ENCODE results near the gene HIP1.
"Not testable (repeated sequence)": the region's sequence is repeated elsewhere in the genome, so short reads cannot be mapped to it uniquely, and the experiment has no call there.

HIP1 gene

GRCh38 chr7:75567948-75568595 lies 170.7 kb downstream of the HIP1 start:
- DNase-seq: no peak

- DNase-seq: no peak
Measured at GRCh38 chr7:75565132-75565837, 173.5 kb downstream of the HIP1 start.

GRCh38 chr7:75563171-75563570 lies 175.6 kb downstream of the HIP1 start:
- no peak for DNase-seq

GRCh38 chr7:75559976-75560365 lies 178.8 kb downstream of the HIP1 start:
- DNase-seq: no peak

GRCh38 chr7:75559355-75559975 lies 179.3 kb downstream of the HIP1 start:
- no peak for DNase-seq

GRCh38 chr7:75556835-75557234 lies 181.9 kb downstream of the HIP1 start:
- not testable (repeated sequence) for DNase-seq

GRCh38 chr7:75555736-75556135 lies 183.0 kb downstream of the HIP1 start:
- no peak for DNase-seq

GRCh38 chr7:75546237-75547015 lies 192.3 kb downstream of the HIP1 start:
- DNase-seq: no peak

- DNase-seq: no peak
Measured at GRCh38 chr7:75537731-75538130, 201.0 kb downstream of the HIP1 start.

- no peak for DNase-seq
Measured at GRCh38 chr7:75536940-75537538, 201.7 kb downstream of the HIP1 start.

GRCh38 chr7:75536491-75536890 lies 202.2 kb downstream of the HIP1 start:
- no peak for DNase-seq

GRCh38 chr7:75534727-75535307 lies 203.9 kb downstream of the HIP1 start:
- no peak for DNase-seq

- DNase-seq: no peak
Measured at GRCh38 chr7:75533926-75534325, 204.8 kb downstream of the HIP1 start.

GRCh38 chr7:75532639-75533038 lies 206.1 kb downstream of the HIP1 start:
- DNase-seq: no peak

GRCh38 chr7:75531359-75531821 lies 207.4 kb downstream of the HIP1 start:
- no peak for DNase-seq

GRCh38 chr7:75527224-75527722 lies 211.5 kb downstream of the HIP1 start:
- peak; percentile 7 for DNase-seq

GRCh38 chr7:75521727-75522126 lies 217.0 kb downstream of the HIP1 start:
- not testable (repeated sequence) for DNase-seq

GRCh38 chr7:75518842-75519241 lies 219.9 kb downstream of the HIP1 start:
- not testable (repeated sequence) for DNase-seq

- not testable (repeated sequence) for DNase-seq
Measured at GRCh38 chr7:75509033-75509432, 229.7 kb downstream of the HIP1 start.

- not testable (repeated sequence) for DNase-seq
Measured at GRCh38 chr7:75492020-75492419, 246.7 kb downstream of the HIP1 start, which contains the start of gene SPDYE5. TSS of gene SPDYE5 (plus strand) at chr7:75492320. CDS start at chr7:75494048, 1,728 bp downstream.

GRCh38 chr7:75485979-75486643 lies 252.6 kb downstream of the HIP1 start, which contains the start of gene POM121C:
TSS of gene POM121C (minus strand) at chr7:75486299. CDS start at chr7:75441496, 44,803 bp downstream.
- DNase-seq: peak; percentile 90

Data from CD4-positive, alpha-beta T cell treated with Interleukin-10 for 1 hour (primary cell).